ENCODE data around the gene CD19. TPM values are rescaled to one million over a fixed set of nuclear protein-coding genes. Genes with fewer than 3 reads are reported as not detected.
"Not testable (repeated sequence)": the region's sequence is repeated elsewhere in the genome, so short reads cannot be mapped to it uniquely, and the experiment has no call there.

The CD19 gene
- total RNA-seq, 6 donors from 2014 or later, result 0.46 to 1.4 (median 0.89) TPM; not detected in 1

DNA sequence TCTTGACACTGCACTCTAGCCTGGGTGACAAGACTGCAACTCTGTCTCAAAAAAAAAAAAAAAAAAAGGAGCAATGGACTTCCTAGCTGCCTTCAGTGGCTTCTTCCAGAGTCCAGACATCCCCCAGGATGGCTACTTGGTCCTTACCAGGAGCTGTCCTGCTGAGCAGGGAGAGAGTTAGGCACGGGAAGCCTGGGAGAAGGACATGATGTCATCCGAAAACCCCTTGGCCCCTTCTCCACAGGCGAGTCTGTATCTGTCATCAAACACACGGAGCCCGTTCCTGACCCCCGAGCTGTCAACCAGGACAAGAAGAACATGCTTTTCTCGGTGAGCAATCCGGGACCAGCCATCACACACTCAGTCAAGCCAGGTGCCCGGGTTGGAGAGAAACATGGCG is 44.8 kb upstream of the CD19 start:
- no peak overlapping the region for H3K27ac ChIP-seq
- ATAC-seq (ENCODE audit: low FRiP score in 2 of 2) (no peak), DNase-seq (no peak)
- peaks cover 0 to 6% (median 1%) of the 10 kb centered on the region in 4 donors for H3K27me3 ChIP-seq
- H3K36me3 ChIP-seq, result no peaks in the 10 kb centered on the region
- no peaks in the 10 kb centered on the region for H3K9me3 ChIP-seq
- no peak for TF ChIP-seq EP300 (IDR thresholded peaks at IDR 0.05)
- no peak for TF ChIP-seq POLR2A (IDR thresholded peaks at IDR 0.05)
- TF ChIP-seq, protein P1, sequence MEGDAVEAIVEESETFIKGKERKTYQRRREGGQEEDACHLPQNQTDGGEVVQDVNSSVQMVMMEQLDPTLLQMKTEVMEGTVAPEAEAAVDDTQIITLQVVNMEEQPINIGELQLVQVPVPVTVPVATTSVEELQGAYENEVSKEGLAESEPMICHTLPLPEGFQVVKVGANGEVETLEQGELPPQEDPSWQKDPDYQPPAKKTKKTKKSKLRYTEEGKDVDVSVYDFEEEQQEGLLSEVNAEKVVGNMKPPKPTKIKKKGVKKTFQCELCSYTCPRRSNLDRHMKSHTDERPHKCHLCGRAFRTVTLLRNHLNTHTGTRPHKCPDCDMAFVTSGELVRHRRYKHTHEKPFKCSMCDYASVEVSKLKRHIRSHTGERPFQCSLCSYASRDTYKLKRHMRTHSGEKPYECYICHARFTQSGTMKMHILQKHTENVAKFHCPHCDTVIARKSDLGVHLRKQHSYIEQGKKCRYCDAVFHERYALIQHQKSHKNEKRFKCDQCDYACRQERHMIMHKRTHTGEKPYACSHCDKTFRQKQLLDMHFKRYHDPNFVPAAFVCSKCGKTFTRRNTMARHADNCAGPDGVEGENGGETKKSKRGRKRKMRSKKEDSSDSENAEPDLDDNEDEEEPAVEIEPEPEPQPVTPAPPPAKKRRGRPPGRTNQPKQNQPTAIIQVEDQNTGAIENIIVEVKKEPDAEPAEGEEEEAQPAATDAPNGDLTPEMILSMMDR (IDR thresholded peaks at IDR 0.05), result no peak
- no peak overlapping the region for H3K4me3 ChIP-seq
- no peaks in the 10 kb centered on the region for H3K4me1 ChIP-seq
- 72 to 77% methylated on average over 10 of the region's 10 CpGs for WGBS, 2 donors

DNA sequence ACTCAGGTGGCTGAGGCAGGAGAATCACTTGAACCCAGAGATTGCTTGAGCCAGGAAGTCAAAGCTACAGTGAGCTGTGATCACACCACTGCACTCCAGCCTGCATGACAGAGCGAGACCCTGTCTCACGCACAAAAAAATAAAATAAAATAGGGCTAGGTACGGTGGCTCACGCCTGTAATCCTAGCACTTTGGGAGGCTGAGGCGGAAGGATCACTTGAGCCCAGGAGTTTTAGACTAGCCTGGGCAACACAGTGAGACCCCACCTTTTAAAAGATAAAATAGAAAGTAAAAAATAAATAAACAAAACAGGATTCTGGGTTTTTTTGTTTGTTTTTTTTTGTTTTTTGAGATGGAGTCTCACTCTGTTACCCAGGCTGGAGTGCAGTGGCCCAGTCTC is 41.4 kb upstream of the CD19 start:
- DNase-seq; H3K4me3 ChIP-seq; H3K27me3 ChIP-seq; H3K36me3 ChIP-seq; H3K9me3 ChIP-seq; ATAC-seq (ENCODE audit: low FRiP score in 2 of 2); H3K4me1 ChIP-seq; H3K27ac ChIP-seq: not testable (repeated sequence)
- WGBS, 2 donors, result 93 to 96% methylated on average over 5 of the region's 5 CpGs

DNA sequence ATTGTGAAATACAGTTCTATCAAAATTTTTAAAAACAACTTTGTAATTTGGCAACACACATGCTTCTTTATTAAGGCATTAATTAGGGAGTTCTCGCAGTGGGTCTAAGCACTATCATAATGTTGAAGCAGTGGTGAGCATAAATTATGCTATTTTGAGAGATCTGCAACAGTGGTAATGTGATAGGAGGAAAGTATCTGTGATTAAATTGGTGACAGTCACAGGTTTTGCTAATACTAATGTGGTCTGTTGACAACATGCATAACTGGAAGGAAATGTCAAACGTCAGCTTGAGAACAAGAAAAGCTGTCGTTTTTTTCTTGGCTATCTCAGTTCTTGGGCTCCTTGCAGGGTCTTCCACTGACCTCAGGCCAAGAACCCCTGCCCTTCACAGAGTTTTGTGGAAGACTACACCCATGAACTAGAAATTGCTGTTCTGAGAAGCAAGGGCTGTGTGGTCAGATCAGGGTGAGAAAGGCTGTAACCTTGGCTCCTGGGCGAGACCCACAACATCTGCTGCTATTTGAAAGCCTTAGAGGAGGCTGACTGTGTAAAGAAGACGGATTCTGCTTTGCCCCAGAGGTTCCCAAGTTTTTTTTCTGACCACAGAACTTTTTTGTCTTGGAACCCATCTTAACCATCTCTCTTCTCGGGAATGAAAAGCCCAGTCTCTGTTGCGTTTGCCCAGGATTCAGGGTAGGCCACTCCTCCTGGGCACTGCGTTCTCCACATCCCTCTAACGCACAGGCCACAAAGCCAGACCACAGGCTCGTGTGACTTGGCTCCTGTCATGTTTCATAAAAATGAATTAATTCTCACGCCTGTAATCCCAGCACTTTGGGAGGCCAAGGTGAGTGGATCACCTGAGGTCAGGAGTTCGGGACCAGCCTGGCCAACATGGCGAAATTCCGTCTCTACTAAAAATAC is 39.5 kb upstream of the CD19 start:
- Histone ChIP-seq H3K9me3 (no peaks in the 10 kb centered on the region), H3K4me1 (no peaks in the 10 kb centered on the region), H3K27ac (no peak overlapping the region), H3K27me3 (no peaks in the 10 kb centered on the region), H3K4me3 (no peak overlapping the region), H3K36me3 (no peaks in the 10 kb centered on the region)
- ATAC-seq (ENCODE audit: low FRiP score in 2 of 2) (no peak), DNase-seq (no peak)
- no peak for TF ChIP-seq POLR2A (IDR thresholded peaks at IDR 0.05)
- WGBS, 2 donors, result 64 to 68% methylated on average over 14 of the region's 14 CpGs

DNA sequence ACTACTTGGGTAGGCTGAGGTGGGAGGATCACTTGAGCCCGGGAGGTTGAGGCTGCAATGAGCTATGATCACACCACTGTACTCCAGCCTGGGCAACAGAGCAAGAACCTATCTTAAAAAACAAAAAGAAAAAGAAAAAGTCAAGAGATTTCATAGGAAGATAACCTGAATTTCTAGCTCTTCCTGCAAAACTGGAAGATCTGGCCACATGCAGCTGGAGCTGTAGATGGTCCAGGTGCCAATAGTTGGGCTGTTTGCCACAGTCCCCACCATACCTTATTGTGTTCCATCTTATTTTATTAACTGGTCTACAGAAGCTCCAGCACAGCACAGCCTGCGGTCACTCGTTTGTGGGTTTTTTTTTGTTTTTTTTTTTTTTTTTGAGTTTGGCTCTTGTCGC is 38.5 kb upstream of the CD19 start:
- Histone ChIP-seq H3K4me1 (no peaks in the 10 kb centered on the region), H3K4me3 (no peak overlapping the region), H3K9me3 (no peaks in the 10 kb centered on the region), H3K36me3 (no peaks in the 10 kb centered on the region), H3K27ac (no peak overlapping the region), H3K27me3 (no peaks in the 10 kb centered on the region)
- 94% methylated on average over 4 of the region's 4 CpGs for WGBS, 2 donors
- no peak for DNase-seq
- no peak for ATAC-seq (ENCODE audit: low FRiP score in 2 of 2)
- no peak for TF ChIP-seq POLR2A (IDR thresholded peaks at IDR 0.05)
- no peak for TF ChIP-seq EP300 (IDR thresholded peaks at IDR 0.05)

DNA sequence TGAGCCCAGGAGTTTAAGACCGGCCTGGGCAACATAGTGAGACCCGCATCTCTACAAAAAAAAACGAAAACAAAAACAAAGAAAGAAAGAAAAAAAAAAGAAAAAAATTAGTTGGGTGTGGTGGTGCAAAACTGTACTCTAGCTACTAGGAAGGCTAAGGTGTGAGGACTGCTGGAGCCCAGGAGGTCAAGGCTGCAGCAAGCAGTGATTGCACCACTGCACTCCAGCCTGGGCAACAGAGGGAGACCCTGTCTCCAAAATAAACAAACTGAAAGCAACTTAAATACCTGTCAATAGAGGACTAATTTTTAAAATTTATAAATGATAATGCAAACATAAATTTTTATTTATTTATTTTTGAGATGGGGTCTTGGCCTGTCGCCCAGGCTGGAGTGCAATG is 36.2 kb upstream of the CD19 start:
- Histone ChIP-seq H3K9me3 (no peaks in the 10 kb centered on the region), H3K36me3 (no peaks in the 10 kb centered on the region), H3K27me3 (no peaks in the 10 kb centered on the region), H3K4me1 (no peaks in the 10 kb centered on the region), H3K27ac (no peak overlapping the region), H3K4me3 (no peak overlapping the region)
- TF ChIP-seq, protein P1 (IDR thresholded peaks at IDR 0.05), result no peak
- 89 to 93% methylated on average over 4 of the region's 4 CpGs for WGBS, 2 donors
- DNase-seq (no peak), ATAC-seq (ENCODE audit: low FRiP score in 2 of 2) (no peak)

DNA sequence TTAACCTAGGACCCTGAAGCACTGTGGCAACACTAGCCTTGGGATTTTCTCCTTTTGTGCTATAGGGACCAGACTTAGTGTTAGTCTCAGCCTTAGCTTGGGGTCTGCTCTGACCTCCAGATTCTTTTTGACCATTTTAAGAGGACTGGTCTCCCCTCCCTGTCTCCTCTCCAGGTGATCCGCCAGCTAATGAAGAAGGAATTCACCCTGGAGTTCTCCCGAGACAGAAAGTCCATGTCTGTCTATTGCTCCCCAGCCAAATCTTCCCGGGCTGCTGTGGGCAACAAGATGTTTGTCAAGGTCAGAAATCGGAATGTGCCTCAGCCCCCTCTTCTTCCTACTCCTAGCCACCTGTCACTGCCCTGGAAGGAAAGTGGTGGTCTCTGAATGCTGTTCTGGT is 33.9 kb upstream of the CD19 start:
- Histone ChIP-seq H3K36me3 (no peaks in the 10 kb centered on the region), H3K9me3 (no peaks in the 10 kb centered on the region), H3K27me3 (no peaks in the 10 kb centered on the region), H3K4me1 (no peaks in the 10 kb centered on the region), H3K4me3 (no peak overlapping the region), H3K27ac (no peak overlapping the region)
- TF ChIP-seq EP300 (IDR thresholded peaks at IDR 0.05) (no peak), POLR2A (IDR thresholded peaks at IDR 0.05) (no peak), POLR2AphosphoS5 (IDR thresholded peaks at IDR 0.05) (no peak)
- TF ChIP-seq, protein P1 (IDR thresholded peaks at IDR 0.05), result no peak
- no peak for ATAC-seq (ENCODE audit: low FRiP score in 2 of 2)
- WGBS, 2 donors, result 91 to 93% methylated on average over 4 of the region's 4 CpGs
- DNase-seq, result no peak

Data from upper lobe of left lung (tissue), 6 donors.